ENCODE results near the gene FAM114A1.

DNA sequence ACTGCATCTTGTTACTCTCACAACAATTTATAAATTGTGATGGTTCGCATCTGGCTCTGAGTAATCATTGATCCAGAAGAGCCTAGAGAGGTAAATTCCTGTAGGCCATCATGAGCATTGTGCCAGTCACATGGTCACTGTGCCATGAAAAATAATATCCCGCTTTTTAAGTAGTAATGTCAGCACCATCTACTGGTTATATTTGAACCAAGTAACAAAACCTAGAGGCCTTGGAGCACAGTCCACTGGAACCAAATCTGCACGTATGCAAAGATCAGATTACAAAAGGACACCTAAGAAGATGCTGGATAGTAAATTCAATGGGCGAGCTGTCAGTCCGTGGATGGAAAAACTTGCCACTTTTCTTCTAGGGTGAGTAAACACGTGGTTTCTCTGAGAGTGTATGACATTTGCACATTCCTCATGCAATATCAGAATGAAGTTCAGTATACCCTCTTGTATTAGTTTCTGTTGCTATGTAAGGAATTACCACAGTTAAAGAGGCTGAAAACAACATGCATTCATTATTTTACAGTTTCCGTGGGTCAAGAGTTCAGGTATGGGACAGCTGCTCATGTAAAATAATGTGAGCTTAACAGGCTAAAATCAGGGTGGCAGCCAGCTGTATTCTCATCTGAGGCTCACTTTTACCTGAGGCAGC, 26.8 kb downstream of the FAM114A1 start:
- TF ChIP-seq EZH2phosphoT487 (IDR thresholded peaks at IDR 0.05; ENCODE audit: low read depth), result no peak
- TF ChIP-seq, protein P1, sequence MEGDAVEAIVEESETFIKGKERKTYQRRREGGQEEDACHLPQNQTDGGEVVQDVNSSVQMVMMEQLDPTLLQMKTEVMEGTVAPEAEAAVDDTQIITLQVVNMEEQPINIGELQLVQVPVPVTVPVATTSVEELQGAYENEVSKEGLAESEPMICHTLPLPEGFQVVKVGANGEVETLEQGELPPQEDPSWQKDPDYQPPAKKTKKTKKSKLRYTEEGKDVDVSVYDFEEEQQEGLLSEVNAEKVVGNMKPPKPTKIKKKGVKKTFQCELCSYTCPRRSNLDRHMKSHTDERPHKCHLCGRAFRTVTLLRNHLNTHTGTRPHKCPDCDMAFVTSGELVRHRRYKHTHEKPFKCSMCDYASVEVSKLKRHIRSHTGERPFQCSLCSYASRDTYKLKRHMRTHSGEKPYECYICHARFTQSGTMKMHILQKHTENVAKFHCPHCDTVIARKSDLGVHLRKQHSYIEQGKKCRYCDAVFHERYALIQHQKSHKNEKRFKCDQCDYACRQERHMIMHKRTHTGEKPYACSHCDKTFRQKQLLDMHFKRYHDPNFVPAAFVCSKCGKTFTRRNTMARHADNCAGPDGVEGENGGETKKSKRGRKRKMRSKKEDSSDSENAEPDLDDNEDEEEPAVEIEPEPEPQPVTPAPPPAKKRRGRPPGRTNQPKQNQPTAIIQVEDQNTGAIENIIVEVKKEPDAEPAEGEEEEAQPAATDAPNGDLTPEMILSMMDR (IDR thresholded peaks at IDR 0.05; ENCODE audit: low read depth, low read length), result peak; percentile 44

All from OCI-LY3 (cell line).